Activated CD8-positive, alpha-beta memory T cell treated with anti-CD3 and anti-CD28 coated beads, Interleukin-2, amount 10 ng/mL, durations not matched to agents 7 days and 5 days (primary cell): ENCODE measurements around the gene PRKD3. TPM values are rescaled to one million over a fixed set of nuclear protein-coding genes. Genes with fewer than 3 reads are reported as not detected.

Source experiments
- ATAC-seq: fragments of 150-1000 bp; cut with Tn5 transposase; one replicate; pipeline ENCODE4 v1.10.0; 2021; ENCODE audit warnings: moderate library complexity
- CTCF ChIA-PET: fragments of 350-600 bp; sonication (Branson Sonifier 250); formaldehyde crosslinking; loops from one replicate; lab custom pipeline; 2021; ENCODE audit warnings: antibody characterized with exemption; lab: Charles Lee
- DNase-seq: peaks from one replicate; pipeline ENCODE4 v3.0.0-alpha.2; 2020
- H3K27ac Mint-ChIP-seq: one replicate; pipeline ENCODE4 v1.8.0; 2021; ENCODE audit warnings: mild to moderate bottlenecking, mixed read lengths
- H3K27me3 Mint-ChIP-seq: one replicate; pipeline ENCODE4 v1.8.0; 2021; ENCODE audit warnings: mixed read lengths
- H3K36me3 Mint-ChIP-seq: one replicate; pipeline ENCODE4 v1.8.0; 2021; ENCODE audit warnings: mild to moderate bottlenecking, mixed read lengths
- H3K4me1 Mint-ChIP-seq: one replicate; pipeline ENCODE4 v1.8.0; 2021; ENCODE audit warnings: mixed read lengths
- H3K4me3 Mint-ChIP-seq: one replicate; pipeline ENCODE4 v1.8.0; 2021; ENCODE audit warnings: mild to moderate bottlenecking, moderate library complexity, mixed read lengths
- H3K9me3 Mint-ChIP-seq: one replicate; pipeline ENCODE4 v1.8.0; 2022; ENCODE audit warnings: low read depth, mixed read lengths
- total RNA-seq, 2 experiments: library from RNA; stranded (reverse); gene quantifications; one replicate each; pipeline ENCODE4 v1.2.3, GENCODE V29; 2021

Gene PRKD3
- total RNA-seq, 2 experiments from 2014 or later: 26.0 to 39.6 TPM

GRCh38 chr2:37356299-37356698 is 31.7 kb upstream of the PRKD3 start:
- CTCF ChIA-PET: no interaction called here
- DNase-seq: no peak

DNA sequence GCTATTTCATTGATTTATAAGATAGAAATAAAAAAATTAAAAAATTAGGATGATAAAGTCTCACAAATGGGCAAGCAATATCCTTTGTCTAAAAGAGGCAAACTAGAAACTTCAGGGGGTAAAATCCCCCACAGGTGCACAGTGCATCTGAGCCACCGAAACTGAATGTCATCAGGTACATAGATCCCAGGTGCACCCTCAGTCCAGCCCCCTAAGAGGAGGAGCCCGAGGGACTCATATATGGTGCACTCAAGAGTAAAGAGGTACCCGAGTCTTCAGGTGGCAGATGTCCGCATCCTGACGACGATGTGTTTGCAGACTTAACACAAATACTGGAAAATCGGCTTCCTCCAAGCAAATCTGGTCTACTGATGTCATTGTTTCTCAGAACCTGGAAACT is 31.1 kb upstream of the PRKD3 start:
- ATAC-seq: no peak
- H3K9me3 Mint-ChIP-seq: no peaks in the 10 kb centered on the region
- no peak overlapping the region for H3K27ac Mint-ChIP-seq
- H3K4me3 Mint-ChIP-seq: no peak overlapping the region
- DNase-seq: no peak
- CTCF ChIA-PET: no interaction called here
- no peaks in the 10 kb centered on the region for H3K36me3 Mint-ChIP-seq
- no peaks in the 10 kb centered on the region for H3K4me1 Mint-ChIP-seq
- H3K27me3 Mint-ChIP-seq: peaks cover 62% of the 10 kb centered on the region

More at GRCh38 chr2:37356299-37356698, 31.7 kb upstream of the PRKD3 start:
- Mint-ChIP-seq H3K27me3 (peaks cover 68% of the 10 kb centered on the region), H3K4me1 (no peaks in the 10 kb centered on the region), H3K27ac (no peak overlapping the region), H3K36me3 (no peaks in the 10 kb centered on the region), H3K4me3 (no peak overlapping the region), H3K9me3 (no peaks in the 10 kb centered on the region)
- ATAC-seq: no peak

GRCh38 chr2:37354531-37354930 is 29.9 kb upstream of the PRKD3 start:
- CTCF ChIA-PET: no interaction called here
- ATAC-seq (no peak), DNase-seq (no peak)
- Mint-ChIP-seq H3K4me1 (no peaks in the 10 kb centered on the region), H3K4me3 (no peak overlapping the region), H3K36me3 (no peaks in the 10 kb centered on the region), H3K27me3 (peaks cover 57% of the 10 kb centered on the region), H3K9me3 (no peaks in the 10 kb centered on the region), H3K27ac (no peak overlapping the region)

DNA sequence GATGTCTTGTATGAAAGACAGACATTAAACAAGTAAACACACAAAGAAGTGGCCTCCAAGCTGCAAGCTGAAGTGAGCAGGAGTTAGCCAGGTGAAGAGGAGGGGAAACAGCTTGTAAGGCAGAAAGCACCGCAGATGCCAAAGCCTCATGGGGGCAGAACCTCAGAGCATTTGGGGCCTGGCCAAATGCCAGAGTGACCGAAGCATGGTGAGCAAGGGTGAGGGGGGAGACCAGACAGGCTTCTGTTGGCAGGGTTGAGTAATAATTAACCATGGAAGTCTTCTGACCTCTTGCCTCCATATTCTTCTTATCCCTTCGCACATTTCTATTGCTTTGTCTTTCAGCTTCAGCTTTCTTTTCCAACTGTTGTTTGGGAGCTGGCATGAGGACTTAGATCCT is 25.4 kb upstream of the PRKD3 start:
- ATAC-seq: no peak
- CTCF ChIA-PET: interaction anchor here (1.0 kb wide), 1 partner anchor 46 kb away, joined by 3 read pairs; no protein-coding TSS in a partner anchor
- no peaks in the 10 kb centered on the region for H3K4me1 Mint-ChIP-seq

DNA sequence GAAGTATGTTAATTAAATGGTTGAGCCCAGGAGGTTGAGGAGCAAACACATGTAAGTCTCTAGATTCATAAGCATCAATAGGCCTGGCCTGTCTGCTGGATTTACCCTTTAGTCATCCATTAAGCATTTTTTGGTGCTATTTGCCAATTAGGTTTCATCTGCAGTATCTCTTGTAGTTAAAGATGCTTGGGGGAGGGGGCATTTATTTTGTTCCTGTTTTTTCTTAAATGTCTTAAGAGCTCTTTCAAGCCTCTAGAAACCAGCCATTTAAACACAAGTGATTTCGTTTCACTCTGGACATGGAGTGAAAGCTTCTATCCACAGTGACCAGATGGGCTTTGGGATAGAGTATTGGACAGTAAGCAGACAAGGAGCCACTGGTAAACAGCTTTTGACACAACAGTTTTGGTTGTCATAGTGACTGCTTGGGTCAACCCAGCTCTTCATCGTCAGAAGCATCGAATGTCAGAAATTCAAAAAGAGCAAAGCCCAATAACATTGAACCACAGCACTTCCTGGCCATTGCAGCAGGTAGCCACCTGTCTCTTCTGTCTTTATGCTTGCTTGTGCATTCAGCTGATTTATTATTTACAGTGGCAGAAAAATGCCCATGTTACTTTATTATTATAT is 24.7 kb upstream of the PRKD3 start:
- Mint-ChIP-seq H3K9me3 (no peaks in the 10 kb centered on the region), H3K4me3 (no peak overlapping the region), H3K27me3 (peaks cover 64% of the 10 kb centered on the region), H3K36me3 (no peaks in the 10 kb centered on the region), H3K4me1 (peaks cover 1% of the 10 kb centered on the region), H3K27ac (no peak overlapping the region)
- no peak for ATAC-seq
- CTCF ChIA-PET: interaction anchor here (1.0 kb wide), 1 partner anchor 47 kb away, joined by 3 read pairs; no protein-coding TSS in a partner anchor
- DNase-seq: no peak

More for the DNA sequence above, 25.4 kb upstream of the PRKD3 start:
- H3K9me3 Mint-ChIP-seq: no peaks in the 10 kb centered on the region
- DNase-seq: no peak
- no peak overlapping the region for H3K27ac Mint-ChIP-seq
- H3K27me3 Mint-ChIP-seq: peaks cover 66% of the 10 kb centered on the region
- H3K4me3 Mint-ChIP-seq: no peak overlapping the region
- no peaks in the 10 kb centered on the region for H3K36me3 Mint-ChIP-seq

GRCh38 chr2:37348155-37348554 is 23.5 kb upstream of the PRKD3 start:
- Mint-ChIP-seq H3K27me3 (peaks cover 67% of the 10 kb centered on the region), H3K9me3 (no peaks in the 10 kb centered on the region), H3K4me1 (peaks cover 8% of the 10 kb centered on the region), H3K36me3 (no peaks in the 10 kb centered on the region), H3K4me3 (no peak overlapping the region), H3K27ac (no peak overlapping the region)
- no peak for DNase-seq
- CTCF ChIA-PET: interaction anchor here (1.4 kb wide), 1 partner anchor 9 kb away, joined by 6 read pairs; no protein-coding TSS in a partner anchor
- ATAC-seq: no peak

DNA sequence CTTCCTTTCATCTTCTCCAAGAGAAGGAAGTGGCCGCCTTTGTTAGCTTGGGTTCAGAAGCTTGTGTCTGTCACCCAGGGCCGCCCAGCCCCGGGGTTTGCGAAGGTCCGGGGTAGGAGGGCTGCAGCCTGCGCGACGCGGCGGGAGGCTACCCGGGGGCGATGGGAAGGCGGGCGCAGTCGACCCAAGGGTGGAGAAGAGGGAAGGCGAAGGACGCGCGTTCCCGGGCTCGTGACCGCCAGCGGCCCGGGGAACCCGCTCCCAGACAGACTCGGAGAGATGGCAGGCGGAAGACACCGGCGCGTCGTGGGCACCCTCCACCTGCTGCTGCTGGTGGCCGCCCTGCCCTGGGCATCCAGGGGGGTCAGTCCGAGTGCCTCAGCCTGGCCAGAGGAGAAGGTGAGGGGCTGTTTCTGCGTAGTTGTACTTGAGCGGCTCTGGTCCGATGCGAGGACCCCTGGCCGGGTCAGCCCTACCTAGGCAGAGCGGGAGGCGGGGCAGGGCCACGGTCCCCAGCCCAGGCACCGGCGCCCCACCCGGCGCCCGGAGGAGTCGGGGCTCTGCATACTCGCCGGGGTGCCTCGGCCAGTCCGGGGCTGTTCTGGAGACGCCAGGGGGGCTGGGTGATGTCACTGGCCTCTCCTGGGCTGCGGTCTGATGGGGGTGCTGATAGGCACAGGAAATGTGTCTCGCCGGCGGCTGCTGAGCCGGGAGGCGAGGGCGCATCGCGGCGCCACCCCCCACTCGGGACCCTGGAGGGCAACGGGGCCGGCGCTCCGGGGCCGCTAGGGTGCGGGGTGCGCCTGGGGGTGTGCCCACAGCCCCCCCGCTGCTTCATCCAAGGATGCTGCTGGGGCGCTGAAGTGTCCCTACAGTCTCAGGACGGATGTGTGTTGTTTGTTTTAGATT is 20.1 kb upstream of the PRKD3 start, which contains the start of gene QPCT:
Gene QPCT, plus strand, starts transcription at position 178 of the 909 bp plus-strand sequence. Its CDS starts 102 bp downstream, at position 280.
- peaks cover 8% of the 10 kb centered on the region for H3K4me1 Mint-ChIP-seq
- CTCF ChIA-PET: interaction anchor here (1.0 kb wide), 1 partner anchor 14 kb away, joined by 3 read pairs; no protein-coding TSS in a partner anchor
- no peaks in the 10 kb centered on the region for H3K36me3 Mint-ChIP-seq
- peaks cover 82% of the 10 kb centered on the region for H3K27me3 Mint-ChIP-seq
- no peaks in the 10 kb centered on the region for H3K9me3 Mint-ChIP-seq
- H3K27ac Mint-ChIP-seq: no peak within 1 kb of the TSS
- ATAC-seq (peak; percentile 90), DNase-seq (peak; percentile 78)
- H3K4me3 Mint-ChIP-seq: peak within 1 kb of the TSS; percentile 65

GRCh38 chr2:37343537-37344434 is 19.2 kb upstream of the PRKD3 start:
- Mint-ChIP-seq H3K36me3 (no peaks in the 10 kb centered on the region), H3K4me3 (peak overlapping the region; percentile 65), H3K4me1 (peaks cover 8% of the 10 kb centered on the region), H3K27me3 (peaks cover 75% of the 10 kb centered on the region), H3K9me3 (no peaks in the 10 kb centered on the region), H3K27ac (no peak overlapping the region)
- no peak for ATAC-seq
- no peak for DNase-seq
- CTCF ChIA-PET: interaction anchor here (1.0 to 2.1 kb wide), 2 partner anchors 13 to 52 kb away, joined by 3 to 5 read pairs; no protein-coding TSS in a partner anchor

DNA sequence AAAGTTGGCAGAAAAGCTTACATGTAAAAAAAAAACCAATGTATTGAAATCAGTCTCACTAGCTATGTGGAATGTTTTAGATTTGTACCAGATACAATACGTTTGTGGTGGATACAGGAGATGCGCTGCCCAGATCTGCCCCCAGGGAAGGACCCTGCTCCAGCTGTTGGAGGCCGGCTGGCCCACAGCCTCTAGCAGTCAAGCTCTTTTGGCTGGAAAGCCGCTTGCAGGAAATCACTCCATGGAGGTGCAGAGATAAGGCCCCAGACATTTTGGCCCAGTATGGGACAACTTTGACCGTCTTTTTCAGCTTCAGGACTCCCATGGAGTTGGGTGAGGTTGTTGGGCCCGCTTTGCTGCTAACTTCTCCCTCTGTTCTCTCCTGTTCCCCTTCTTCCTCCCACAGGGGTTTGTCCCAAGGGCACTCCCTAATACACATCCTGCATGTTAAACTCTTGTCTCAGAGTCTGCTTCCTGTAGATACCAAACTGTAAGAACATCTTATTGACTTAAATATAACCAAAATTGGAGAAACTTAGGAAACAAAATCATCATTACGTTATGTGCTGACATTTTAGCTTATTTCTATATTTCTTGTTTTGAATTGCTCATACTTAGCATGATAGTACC is 18.1 kb upstream of the PRKD3 start:
- CTCF ChIA-PET: interaction anchor here (2.1 kb wide), 1 partner anchor 53 kb away, joined by 5 read pairs; no protein-coding TSS in a partner anchor
- ATAC-seq (no peak), DNase-seq (no peak)
- no peak overlapping the region for H3K4me3 Mint-ChIP-seq
- H3K27ac Mint-ChIP-seq: no peak overlapping the region
- H3K36me3 Mint-ChIP-seq: no peaks in the 10 kb centered on the region
- no peaks in the 10 kb centered on the region for H3K9me3 Mint-ChIP-seq
- H3K27me3 Mint-ChIP-seq: peaks cover 72% of the 10 kb centered on the region
- peaks cover 8% of the 10 kb centered on the region for H3K4me1 Mint-ChIP-seq

DNA sequence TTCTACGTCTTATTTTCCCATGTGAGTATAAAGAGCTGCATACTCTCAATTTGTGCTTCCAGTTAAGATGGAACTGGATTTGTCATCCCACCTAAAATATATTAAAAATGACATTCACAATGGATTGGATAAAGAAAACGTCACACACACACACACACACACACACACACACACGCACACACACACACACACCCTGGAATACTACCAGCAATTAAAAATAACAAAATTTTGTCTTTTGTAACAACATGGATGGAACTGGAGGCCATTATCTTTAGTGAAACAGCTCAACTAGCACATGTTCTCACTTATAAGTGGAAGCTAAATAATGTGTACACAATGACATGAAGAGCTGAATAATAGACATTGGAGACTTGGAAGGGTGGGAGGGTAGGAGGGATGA is 16.0 kb upstream of the PRKD3 start:
- DNase-seq (no peak), ATAC-seq (no peak)
- H3K27me3 Mint-ChIP-seq: peaks cover 59% of the 10 kb centered on the region
- H3K9me3 Mint-ChIP-seq: no peaks in the 10 kb centered on the region
- H3K36me3 Mint-ChIP-seq: no peaks in the 10 kb centered on the region
- H3K4me1 Mint-ChIP-seq: peaks cover 8% of the 10 kb centered on the region
- no peak overlapping the region for H3K4me3 Mint-ChIP-seq
- no peak overlapping the region for H3K27ac Mint-ChIP-seq
- CTCF ChIA-PET: interaction anchor here (1.3 kb wide), 1 partner anchor 16 kb away, joined by 3 read pairs; the partner anchor contains the start of gene PRKD3

GRCh38 chr2:37338933-37339332 is 14.3 kb upstream of the PRKD3 start:
- no peak overlapping the region for H3K4me3 Mint-ChIP-seq
- H3K27me3 Mint-ChIP-seq: peaks cover 52% of the 10 kb centered on the region
- H3K36me3 Mint-ChIP-seq: no peaks in the 10 kb centered on the region
- CTCF ChIA-PET: interaction anchor here (2.2 kb wide), 1 partner anchor 9 kb away, joined by 6 read pairs; no protein-coding TSS in a partner anchor
- DNase-seq (no peak), ATAC-seq (no peak)
- no peaks in the 10 kb centered on the region for H3K9me3 Mint-ChIP-seq
- peaks cover 4% of the 10 kb centered on the region for H3K4me1 Mint-ChIP-seq
- H3K27ac Mint-ChIP-seq: no peak overlapping the region

DNA sequence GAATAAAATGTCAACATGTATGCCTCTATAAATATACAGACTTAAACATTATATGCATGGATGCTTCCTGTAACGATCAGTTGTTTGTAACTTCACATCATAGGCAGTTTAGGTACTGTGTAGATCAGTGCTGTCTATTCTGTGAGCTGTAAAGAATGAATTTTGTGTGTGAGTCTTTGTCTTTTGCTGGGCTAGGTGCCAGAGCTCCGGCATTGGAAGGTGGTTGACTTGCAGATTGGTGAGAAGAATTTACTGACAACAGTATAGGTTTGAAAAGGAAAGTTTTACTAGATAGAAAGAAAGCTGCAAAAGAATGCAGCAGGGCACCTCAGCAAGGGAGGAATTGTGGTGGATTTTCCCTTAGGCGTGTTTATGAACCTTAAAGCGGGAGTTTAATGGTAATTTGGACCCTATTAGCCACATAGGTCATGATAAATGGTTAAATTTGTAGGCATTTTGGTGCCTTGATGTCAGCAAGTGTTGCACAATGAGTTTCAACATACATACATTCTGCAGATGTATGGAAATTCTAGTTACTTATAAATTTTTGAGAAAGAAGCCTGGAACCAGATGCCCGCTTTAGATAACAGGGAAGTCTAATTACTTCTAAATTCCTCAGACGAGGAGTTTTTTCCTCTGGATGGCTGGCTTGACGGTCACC is 13.1 kb upstream of the PRKD3 start:
- DNase-seq (no peak), ATAC-seq (no peak)
- Mint-ChIP-seq H3K27ac (no peak overlapping the region), H3K4me1 (no peaks in the 10 kb centered on the region), H3K36me3 (no peaks in the 10 kb centered on the region), H3K27me3 (peaks cover 51% of the 10 kb centered on the region), H3K4me3 (no peak overlapping the region), H3K9me3 (no peaks in the 10 kb centered on the region)
- CTCF ChIA-PET: interaction anchor here (2.2 kb wide), 1 partner anchor 10 kb away, joined by 6 read pairs; no protein-coding TSS in a partner anchor
